Progenitor cell of endocrine pancreas (in vitro differentiated cells): ENCODE data around the gene DTNBP1. TPM values are rescaled to one million over a fixed set of nuclear protein-coding genes. Genes with fewer than 3 reads are reported as not detected.
A peak's percentile ranks its signal among the peaks of the same experiment; 100 is the strongest.

Source experiments
- DNase-seq: peaks from one replicate; pipeline ENCODE4 v3.0.0; 2021; ENCODE audit warnings: low spot score; ENCODE audit not compliant: unreplicated experiment
- H3K27ac Mint-ChIP-seq: 2 replicates; pipeline ENCODE4 v1.8.0; 2021; ENCODE audit warnings: mild to moderate bottlenecking, moderate library complexity, mixed read lengths
- H3K27me3 Mint-ChIP-seq: 2 replicates; pipeline ENCODE4 v1.8.0; 2021; ENCODE audit warnings: mixed read lengths
- H3K36me3 Mint-ChIP-seq: 2 replicates; pipeline ENCODE4 v1.8.0; 2022; ENCODE audit warnings: mixed read lengths; ENCODE audit not compliant: insufficient read depth
- H3K4me1 Mint-ChIP-seq: 2 replicates; pipeline ENCODE4 v1.8.0; 2021; ENCODE audit warnings: low read depth, mixed read lengths
- H3K4me3 Mint-ChIP-seq: 2 replicates; pipeline ENCODE4 v1.8.0; 2021; ENCODE audit warnings: low read depth, mild to moderate bottlenecking, moderate library complexity, mixed read lengths
- H3K9me3 Mint-ChIP-seq: 2 replicates; pipeline ENCODE4 v1.8.0; 2021; ENCODE audit warnings: low read depth, mixed read lengths
- CTCF ChIP-seq: fragments of 200-600 bp; sonication (generic); IDR thresholded peaks from one replicate; pipeline ENCODE4 v1.5.0; 2021; ENCODE audit warnings: antibody characterized with exemption, mild to moderate bottlenecking; ENCODE audit not compliant: unreplicated experiment
- total RNA-seq: library from RNA; stranded (reverse); gene quantifications from 2 replicates; pipeline ENCODE4 v1.2.1, GENCODE V29; 2021

Gene DTNBP1
- total RNA-seq, 1 donor from 2014 or later, result 17.7 TPM

DNA sequence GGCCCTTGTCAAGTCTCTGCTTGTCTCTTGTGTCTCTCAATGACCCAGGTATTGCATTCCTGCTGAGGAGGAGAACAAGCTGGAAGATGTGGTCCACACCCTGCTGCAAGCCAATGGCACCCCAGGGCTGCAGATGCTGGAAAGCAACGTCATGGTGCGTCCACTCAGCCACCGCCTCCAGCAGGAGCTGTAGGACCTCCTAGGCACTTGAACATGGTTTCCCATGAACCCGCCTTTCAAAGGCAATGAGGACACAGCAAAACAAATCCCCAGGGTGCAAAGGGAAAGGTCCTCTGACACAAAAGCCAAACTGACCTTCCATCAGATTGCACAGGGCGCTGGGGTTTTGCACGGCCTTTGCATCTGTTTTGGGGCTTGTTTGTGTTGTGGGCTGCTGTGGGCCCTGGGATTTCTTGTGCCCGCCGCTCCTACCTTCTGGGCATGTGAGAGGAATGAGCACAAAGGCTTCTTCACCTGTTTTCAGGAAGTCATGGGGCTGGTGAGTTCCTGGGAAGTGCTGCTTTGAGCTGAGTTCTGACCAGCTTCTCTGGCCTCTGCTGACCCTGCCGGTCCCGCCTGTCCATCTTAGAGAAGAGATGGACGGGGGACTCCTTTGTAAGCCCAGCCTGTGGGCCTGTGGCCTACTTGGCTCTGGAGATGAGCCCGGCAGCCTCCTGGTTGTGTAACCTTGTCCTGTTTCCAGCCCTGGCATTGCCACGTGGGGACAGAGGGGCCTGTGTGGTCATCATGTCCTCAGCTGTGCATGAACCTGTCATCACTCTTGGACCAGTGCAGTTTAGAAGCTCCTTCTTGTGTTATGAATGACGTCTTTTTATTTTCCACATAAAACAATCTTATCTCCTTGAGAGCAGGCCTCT is 151.3 kb downstream of the DTNBP1 start:
- Mint-ChIP-seq H3K4me1 (no peaks in the 10 kb centered on the region), H3K36me3 (peaks cover 46% of the 10 kb centered on the region), H3K27me3 (no peaks in the 10 kb centered on the region), H3K27ac (peak overlapping the region; percentile 89), H3K4me3 (no peak overlapping the region), H3K9me3 (no peaks in the 10 kb centered on the region)
- no peak for TF ChIP-seq CTCF
- DNase-seq, result no peak

DNA sequence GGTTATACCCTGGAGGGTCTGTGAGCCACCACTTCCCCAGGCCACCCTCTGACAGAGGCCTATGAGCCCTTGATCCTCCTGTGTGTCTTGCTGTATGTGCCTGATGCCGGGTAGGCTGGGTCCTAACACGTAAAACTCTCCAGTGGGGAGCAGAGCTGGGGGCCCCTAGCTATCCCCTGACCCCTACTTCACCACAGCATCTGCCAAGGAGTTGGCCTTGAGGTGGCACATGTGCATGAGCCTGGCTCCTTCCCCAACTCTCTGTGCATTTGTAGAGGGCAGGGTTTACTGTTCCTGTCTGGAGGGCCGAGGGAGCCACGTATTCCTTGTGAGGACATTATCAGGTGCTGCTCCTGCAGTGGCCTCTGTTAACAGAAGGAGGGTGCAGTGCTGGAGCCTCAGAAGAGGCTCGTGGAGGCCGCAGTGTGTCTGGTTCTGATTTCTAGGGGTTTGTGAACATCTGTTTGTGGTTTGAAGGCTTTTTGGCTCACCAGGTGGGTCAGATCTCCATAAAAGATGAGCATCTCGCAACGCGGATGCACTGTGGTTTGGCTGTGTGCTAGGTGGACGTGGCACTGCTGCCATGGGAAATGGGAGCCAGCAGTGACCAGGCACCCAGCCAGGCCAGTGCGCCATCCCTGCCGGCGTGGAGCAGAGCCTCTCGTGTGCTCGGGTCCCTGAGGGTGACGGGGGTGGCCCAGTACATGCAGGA is 152.1 kb downstream of the DTNBP1 start:
- Mint-ChIP-seq H3K4me1 (peaks cover 2% of the 10 kb centered on the region), H3K36me3 (peaks cover 41% of the 10 kb centered on the region), H3K9me3 (no peaks in the 10 kb centered on the region), H3K4me3 (no peak overlapping the region), H3K27ac (no peak overlapping the region), H3K27me3 (no peaks in the 10 kb centered on the region)
- no peak for TF ChIP-seq CTCF
- no peak for DNase-seq

DNA sequence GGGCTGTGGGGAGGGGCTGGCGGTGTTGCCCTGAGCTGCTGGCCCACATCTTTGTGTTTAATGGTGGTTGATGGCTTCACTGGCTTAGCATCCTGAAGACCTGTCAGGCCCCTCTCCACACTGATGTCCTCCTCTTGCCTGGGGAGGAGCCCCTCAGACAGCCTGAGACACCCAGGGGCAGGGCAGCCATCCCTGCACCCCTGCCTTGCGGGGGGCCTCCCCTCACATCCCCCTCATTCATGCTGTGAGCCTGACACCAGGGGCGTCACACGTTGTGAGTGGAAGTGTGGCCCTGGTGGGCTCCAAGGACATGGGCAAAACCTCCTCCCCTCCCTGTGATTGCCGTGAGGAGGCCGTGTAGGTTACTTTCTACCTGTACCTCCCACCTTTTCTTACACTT is 152.7 kb downstream of the DTNBP1 start:
- H3K4me1 Mint-ChIP-seq, result peaks cover 5% of the 10 kb centered on the region
- DNase-seq, result no peak
- TF ChIP-seq CTCF, result no peak
- H3K27me3 Mint-ChIP-seq, result no peaks in the 10 kb centered on the region
- peaks cover 39% of the 10 kb centered on the region for H3K36me3 Mint-ChIP-seq
- no peaks in the 10 kb centered on the region for H3K9me3 Mint-ChIP-seq
- no peak overlapping the region for H3K4me3 Mint-ChIP-seq
- H3K27ac Mint-ChIP-seq, result no peak overlapping the region

DNA sequence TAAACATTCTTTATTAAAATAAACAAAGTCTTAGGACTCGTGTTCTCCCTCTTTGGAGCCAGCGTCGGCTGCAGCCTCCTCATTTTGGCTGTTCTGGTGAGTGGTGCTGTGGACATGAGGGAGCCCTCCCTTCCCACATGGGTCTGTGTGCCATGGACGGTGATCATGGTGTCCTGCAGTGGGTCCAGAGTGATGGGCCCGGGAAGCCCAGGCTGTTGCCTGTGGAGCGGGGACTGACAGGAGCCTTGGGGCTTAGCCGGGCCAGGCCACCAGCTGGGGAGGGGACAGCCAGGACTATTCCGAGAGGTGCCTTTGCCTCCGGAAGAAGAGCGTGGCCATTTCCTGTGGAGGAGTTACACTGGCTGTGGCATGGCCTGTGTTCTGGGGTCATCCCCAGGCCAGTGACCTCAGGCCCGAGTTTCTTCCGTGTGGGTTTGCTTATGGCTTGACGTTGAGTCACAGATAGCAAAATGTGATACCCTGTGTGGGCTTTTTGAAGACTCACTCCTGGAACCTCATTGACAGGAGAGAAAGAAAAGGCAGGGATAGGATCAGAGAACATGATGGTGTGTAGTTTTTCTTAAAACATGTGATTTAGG is 153.4 kb downstream of the DTNBP1 start:
- no peaks in the 10 kb centered on the region for H3K9me3 Mint-ChIP-seq
- H3K27me3 Mint-ChIP-seq, result no peaks in the 10 kb centered on the region
- no peak overlapping the region for H3K4me3 Mint-ChIP-seq
- peaks cover 9% of the 10 kb centered on the region for H3K4me1 Mint-ChIP-seq
- no peak overlapping the region for H3K27ac Mint-ChIP-seq
- H3K36me3 Mint-ChIP-seq, result peaks cover 35% of the 10 kb centered on the region
- TF ChIP-seq CTCF, result no peak
- no peak for DNase-seq

DNA sequence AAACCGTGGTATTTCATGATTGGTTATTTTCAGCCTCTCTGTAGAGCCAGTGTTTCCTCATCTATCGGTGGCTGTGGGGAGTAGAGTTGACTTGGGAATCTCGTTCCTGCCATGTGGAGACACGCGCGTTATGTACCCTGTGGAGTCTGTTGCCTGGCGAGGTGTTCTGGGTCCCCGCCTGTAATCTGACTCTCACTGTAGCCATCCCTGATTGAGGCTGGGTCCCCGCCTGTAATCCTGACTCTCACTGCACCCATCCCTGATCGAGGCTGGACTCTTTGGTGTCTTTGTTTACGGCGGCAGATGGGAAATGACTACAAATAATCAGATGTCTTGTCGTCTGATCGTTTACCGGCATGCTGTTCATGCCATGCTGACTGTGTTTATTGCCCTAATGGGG is 153.9 kb downstream of the DTNBP1 start:
- no peak for DNase-seq
- H3K36me3 Mint-ChIP-seq, result peaks cover 32% of the 10 kb centered on the region
- H3K27me3 Mint-ChIP-seq, result no peaks in the 10 kb centered on the region
- H3K4me1 Mint-ChIP-seq, result peaks cover 9% of the 10 kb centered on the region
- no peak overlapping the region for H3K27ac Mint-ChIP-seq
- no peaks in the 10 kb centered on the region for H3K9me3 Mint-ChIP-seq
- H3K4me3 Mint-ChIP-seq, result no peak overlapping the region
- no peak for TF ChIP-seq CTCF
